ENCODE data around the gene PYHIN1.

DNA sequence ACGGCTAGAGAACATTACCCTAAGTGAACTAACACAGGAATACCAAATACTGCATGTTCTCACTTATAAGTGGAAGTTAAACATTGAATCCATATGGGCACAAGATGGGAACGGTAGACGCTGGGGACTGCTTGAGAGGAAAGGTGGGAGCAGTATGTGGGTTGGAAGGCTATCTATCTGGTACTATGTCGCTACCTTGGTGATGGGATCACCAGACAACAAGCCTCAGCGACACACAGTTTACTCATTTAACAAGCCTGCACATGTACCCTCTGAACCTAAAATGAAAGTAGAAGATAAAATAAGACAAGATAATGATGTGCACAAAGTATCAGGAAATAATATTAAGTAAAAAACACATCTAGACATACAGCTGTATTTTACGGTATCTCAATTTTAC lies 819 bp downstream of the PYHIN1 start:
- TF ChIP-seq POLR2AphosphoS5 (IDR thresholded peaks at IDR 0.05; ENCODE audit: low read depth, low read length) (no peak), PAX5 (IDR thresholded peaks at IDR 0.05; ENCODE audit: insufficient read depth, low read length, severe bottlenecking) (no peak), POLR2A (IDR thresholded peaks at IDR 0.05; ENCODE audit: low read depth, low read length) (no peak), TAF1 (IDR thresholded peaks at IDR 0.05; ENCODE audit: low read depth, low read length) (no peak), SPI1 (IDR thresholded peaks at IDR 0.05; ENCODE audit: low read depth, low read length) (no peak)

Measured in GM12891 (cell line).